PC-9 (cell line): ENCODE results near the gene CTNNA3.

Experiments
- EZH2 ChIP-seq: fragments of 200-600 bp; sonication (generic); IDR thresholded peaks from 2 replicates; pipeline ENCODE4 v1.8.0; 2017; ENCODE audit warnings: antibody characterized with exemption, low read depth
- TF ChIP-seq, protein P1 (sequence below): fragments of 200-600 bp; sonication (generic); conservative IDR thresholded peaks from 2 replicates; pipeline ENCODE4 v1.6.1; 2017; ENCODE audit warnings: mixed run types, antibody characterized with exemption, mild to moderate bottlenecking, moderate library complexity

DNA sequence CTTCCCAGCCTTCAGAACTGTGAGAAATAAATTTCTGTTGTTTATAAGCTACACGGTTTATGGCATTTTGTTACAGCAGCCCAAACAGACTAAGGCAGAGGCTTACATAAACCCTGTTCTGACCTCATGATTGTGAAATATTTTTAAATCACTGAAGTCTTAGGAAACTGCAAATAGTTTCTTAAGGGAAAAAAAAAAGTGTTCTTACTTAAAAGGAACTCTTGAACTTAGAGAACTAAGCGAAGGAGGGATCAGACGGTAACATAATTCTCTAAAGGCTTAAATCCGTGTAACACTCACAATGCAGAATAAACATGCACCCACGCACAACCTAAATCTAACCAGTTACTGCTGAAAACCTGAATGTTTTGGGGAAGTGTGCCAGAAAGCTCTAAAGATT, 1519.2 kb downstream of the CTNNA3 start:
- TF ChIP-seq, protein P1, sequence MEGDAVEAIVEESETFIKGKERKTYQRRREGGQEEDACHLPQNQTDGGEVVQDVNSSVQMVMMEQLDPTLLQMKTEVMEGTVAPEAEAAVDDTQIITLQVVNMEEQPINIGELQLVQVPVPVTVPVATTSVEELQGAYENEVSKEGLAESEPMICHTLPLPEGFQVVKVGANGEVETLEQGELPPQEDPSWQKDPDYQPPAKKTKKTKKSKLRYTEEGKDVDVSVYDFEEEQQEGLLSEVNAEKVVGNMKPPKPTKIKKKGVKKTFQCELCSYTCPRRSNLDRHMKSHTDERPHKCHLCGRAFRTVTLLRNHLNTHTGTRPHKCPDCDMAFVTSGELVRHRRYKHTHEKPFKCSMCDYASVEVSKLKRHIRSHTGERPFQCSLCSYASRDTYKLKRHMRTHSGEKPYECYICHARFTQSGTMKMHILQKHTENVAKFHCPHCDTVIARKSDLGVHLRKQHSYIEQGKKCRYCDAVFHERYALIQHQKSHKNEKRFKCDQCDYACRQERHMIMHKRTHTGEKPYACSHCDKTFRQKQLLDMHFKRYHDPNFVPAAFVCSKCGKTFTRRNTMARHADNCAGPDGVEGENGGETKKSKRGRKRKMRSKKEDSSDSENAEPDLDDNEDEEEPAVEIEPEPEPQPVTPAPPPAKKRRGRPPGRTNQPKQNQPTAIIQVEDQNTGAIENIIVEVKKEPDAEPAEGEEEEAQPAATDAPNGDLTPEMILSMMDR: no peak
- TF ChIP-seq EZH2: no peak
